ENCODE data around the gene SPRR3.
"Not testable (repeated sequence)": the region's sequence is repeated elsewhere in the genome, so short reads cannot be mapped to it uniquely, and the experiment has no call there.

Gene SPRR3

GRCh38 chr1:152986578-152986977 is 15.0 kb upstream of the SPRR3 start:
- no peak for DNase-seq

GRCh38 chr1:152993186-152993585 is 8.4 kb upstream of the SPRR3 start:
- DNase-seq = no peak

- DNase-seq = no peak
Observed at GRCh38 chr1:152995842-152996241, 5.7 kb upstream of the SPRR3 start.

- DNase-seq = no peak
Observed at GRCh38 chr1:152996633-152997400, 4.7 kb upstream of the SPRR3 start.

GRCh38 chr1:152997901-152998300 is 3.6 kb upstream of the SPRR3 start:
- DNase-seq = no peak

- no peak for DNase-seq
Observed at GRCh38 chr1:152998476-152998875, 3.1 kb upstream of the SPRR3 start.

GRCh38 chr1:152999818-153000217 is 1.7 kb upstream of the SPRR3 start:
- no peak for DNase-seq

- DNase-seq = no peak
Observed at GRCh38 chr1:153000294-153000693, 1.3 kb upstream of the SPRR3 start.

GRCh38 chr1:153011235-153011758 is 9.7 kb downstream of the SPRR3 start:
- not testable (repeated sequence) for DNase-seq

- DNase-seq = not testable (repeated sequence)
Observed at GRCh38 chr1:153021829-153022228, 20.3 kb downstream of the SPRR3 start.

GRCh38 chr1:153022340-153022739 is 20.8 kb downstream of the SPRR3 start:
- not testable (repeated sequence) for DNase-seq

- DNase-seq = no peak
Observed at GRCh38 chr1:153023109-153023508, 21.6 kb downstream of the SPRR3 start.

- no peak for DNase-seq
Observed at GRCh38 chr1:153024413-153024812, 22.9 kb downstream of the SPRR3 start.

- no peak for DNase-seq
Observed at GRCh38 chr1:153025797-153026196, 24.2 kb downstream of the SPRR3 start.

- no peak for DNase-seq
Observed at GRCh38 chr1:153028766-153029165, 27.2 kb downstream of the SPRR3 start.

- no peak for DNase-seq
Observed at GRCh38 chr1:153030895-153031294, 29.3 kb downstream of the SPRR3 start, which contains the start of gene SPRR1B. Gene SPRR1B, plus strand, starts transcription at chr1:153031203. Its CDS starts 1,143 bp downstream, at chr1:153032346.

GRCh38 chr1:153032073-153032472 is 30.5 kb downstream of the SPRR3 start:
- DNase-seq = no peak

- DNase-seq = no peak
Observed at GRCh38 chr1:153032677-153033308, 31.2 kb downstream of the SPRR3 start.

- DNase-seq = no peak
Observed at GRCh38 chr1:153035211-153035610, 33.7 kb downstream of the SPRR3 start.

- no peak for DNase-seq
Observed at GRCh38 chr1:153040950-153041631, 39.5 kb downstream of the SPRR3 start, which contains the start of gene SPRR2D. Gene SPRR2D, minus strand, starts transcription at chr1:153041120. Its CDS starts 774 bp downstream, at chr1:153040346.

GRCh38 chr1:153049211-153049610 is 47.7 kb downstream of the SPRR3 start:
- DNase-seq = no peak
